Cerebellar cortex (tissue), 1 donor: Measurements from ENCODE around the gene CCS.
"Not testable (repeated sequence)": the region's sequence is repeated elsewhere in the genome, so short reads cannot be mapped to it uniquely, and the experiment has no call there.

Experiments
- DNase-seq: peaks from one replicate; pipeline ENCODE4 v3.0.0-alpha.2; 2015; ENCODE audit warnings: low spot score

Gene CCS

GRCh38 chr11:66591175-66591574, 1.8 kb upstream of the CCS start:
- no peak for DNase-seq

DNA sequence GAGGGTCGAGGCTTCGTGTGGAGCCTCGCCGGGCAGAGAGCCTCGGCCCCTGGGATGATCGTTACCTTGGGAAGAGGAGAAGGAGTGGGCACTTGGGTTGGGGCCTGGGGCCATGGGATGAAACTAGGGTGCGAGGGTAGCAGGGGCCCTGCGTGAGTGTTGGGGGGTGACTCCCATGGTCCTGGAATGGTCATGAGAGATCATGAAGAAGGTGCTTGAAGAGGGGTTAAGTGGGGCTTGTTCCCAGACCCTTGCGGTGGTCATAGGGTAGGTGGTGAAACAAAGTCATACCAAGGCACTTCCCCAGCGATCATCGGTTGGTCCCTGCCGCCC, 284 bp downstream of the CCS start:
- DNase-seq: no peak

DNA sequence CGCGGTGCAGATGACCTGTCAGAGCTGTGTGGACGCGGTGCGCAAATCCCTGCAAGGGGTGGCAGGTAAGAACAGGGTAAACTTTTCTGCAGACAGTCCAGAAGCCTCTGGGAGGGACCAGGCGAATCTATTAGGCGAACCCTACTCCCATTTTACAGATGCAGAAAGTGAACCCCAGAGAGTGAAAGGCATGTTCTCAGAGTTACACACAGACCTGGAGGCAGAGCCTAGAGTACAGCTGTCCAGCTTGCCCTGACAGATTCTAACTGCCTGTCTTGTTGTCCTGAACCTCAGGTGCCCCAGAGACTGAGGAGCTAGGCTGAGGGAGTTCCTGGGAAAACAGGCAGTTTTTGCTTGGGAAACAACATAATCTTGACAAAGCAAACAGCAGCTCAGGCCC, 665 bp downstream of the CCS start:
- DNase-seq: no peak

- DNase-seq: no peak
Observed at GRCh38 chr11:66595245-66595904, 2.4 kb downstream of the CCS start.

GRCh38 chr11:66598993-66599392, 6.0 kb downstream of the CCS start:
- peak; percentile 53 for DNase-seq

DNA sequence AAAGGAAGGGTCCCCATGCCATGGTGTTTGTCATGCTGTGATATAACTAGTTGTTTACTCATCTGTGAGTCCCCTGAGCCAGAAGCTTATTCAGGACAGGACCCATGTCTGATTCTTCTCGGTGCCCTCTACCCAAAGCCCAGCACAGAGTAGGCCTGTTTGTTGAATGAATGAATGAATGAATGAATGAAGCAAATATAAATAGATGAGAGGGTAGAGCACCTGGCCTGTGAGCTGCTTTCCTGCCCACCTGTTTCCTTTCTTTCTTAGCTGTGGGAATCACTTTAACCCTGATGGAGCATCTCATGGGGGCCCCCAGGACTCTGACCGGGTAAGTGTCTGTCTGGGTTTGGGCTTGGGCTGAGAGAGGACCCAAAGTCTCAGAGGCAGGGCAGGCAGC, 7.2 kb downstream of the CCS start:
- no peak for DNase-seq

- no peak for DNase-seq
Observed at GRCh38 chr11:66600631-66601233, 7.7 kb downstream of the CCS start.

- DNase-seq: no peak
Observed at GRCh38 chr11:66603072-66603471, 10.1 kb downstream of the CCS start.

GRCh38 chr11:66604155-66604554, 11.2 kb downstream of the CCS start:
- DNase-seq: no peak

GRCh38 chr11:66606608-66607007, 13.6 kb downstream of the CCS start:
- DNase-seq: not testable (repeated sequence)

- peak; percentile 60 for DNase-seq
Observed at GRCh38 chr11:66607126-66607834, 14.3 kb downstream of the CCS start.

DNA sequence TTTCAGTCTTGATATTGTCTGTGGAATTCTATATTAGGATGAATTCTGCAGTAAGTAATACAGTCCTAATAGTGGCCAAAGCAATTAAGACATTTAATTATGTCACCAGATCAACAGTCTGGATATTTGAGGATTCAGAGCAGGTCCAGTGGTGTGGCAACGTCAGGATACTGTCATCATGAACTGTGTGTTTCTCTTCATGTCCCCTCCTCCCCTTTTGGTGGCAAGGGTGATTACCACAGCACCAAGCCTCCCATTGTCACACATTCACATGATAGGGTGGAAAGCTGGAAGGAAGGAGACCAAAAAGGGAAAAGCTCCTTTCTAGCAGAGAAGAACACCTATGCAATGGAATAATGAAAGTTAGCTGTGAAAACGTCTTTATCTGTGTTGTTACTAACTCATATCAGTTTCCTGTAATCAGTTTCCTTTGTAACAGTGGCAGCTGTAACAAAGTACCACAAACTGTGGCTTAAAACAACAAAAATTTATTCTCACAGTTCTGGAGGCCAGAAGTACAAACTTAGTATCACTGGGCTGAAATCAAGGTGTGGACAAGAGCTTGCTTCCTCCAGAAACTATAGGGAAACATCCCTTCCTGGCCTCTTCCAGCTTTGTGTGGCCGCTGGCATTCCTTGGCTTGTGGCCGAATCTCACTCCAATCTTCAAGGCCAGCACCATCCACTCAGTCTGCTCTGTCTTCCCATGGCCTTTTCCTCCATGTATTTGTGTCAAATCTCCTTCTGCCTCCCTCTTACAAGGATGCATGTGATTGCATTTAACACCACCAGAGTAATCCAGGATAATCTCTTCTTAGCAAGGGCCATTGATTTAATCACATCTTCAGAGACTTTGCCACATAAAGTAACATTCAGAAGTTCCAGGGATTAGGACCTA, 17.0 kb downstream of the CCS start:
- no peak for DNase-seq

DNA sequence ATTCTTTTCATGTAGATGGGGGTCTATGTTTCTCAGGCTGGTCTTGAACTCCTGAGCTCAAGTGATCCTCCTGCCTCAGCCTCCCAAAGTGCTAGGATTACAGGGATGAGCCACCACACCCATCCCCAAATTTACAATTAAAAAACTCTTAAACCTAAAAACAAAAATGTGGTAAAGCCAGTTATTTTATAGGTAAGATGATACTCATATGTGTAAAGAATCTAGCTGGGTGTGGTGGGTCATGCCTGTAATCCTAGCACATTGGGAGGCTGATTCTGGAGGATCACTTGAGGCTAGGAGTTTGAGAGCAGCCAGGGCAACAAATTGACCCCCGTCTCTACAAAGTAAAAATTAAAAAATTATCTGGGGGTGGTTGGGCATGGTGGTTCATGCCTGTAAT, 19.5 kb downstream of the CCS start:
- no peak for DNase-seq

DNA sequence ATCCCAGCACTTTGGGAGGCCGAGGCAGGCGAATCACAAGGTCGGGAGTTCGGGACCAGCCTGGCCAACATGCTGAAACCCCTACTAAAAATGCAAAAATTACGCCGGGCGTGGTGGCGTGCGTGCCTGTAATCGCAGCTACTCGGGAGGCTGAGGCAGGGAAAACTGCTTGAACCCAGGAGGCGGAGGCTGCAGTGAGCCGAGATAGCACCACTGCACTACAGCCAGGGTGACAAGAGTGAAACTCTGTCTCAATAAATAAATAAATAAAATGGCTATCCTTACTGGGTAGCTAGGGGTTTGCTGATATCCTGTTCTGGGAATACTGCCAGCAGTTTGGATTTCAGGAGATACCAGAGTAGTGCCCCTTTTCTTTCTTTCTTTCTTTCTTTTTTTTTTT, 21.1 kb downstream of the CCS start:
- DNase-seq: no peak

DNA sequence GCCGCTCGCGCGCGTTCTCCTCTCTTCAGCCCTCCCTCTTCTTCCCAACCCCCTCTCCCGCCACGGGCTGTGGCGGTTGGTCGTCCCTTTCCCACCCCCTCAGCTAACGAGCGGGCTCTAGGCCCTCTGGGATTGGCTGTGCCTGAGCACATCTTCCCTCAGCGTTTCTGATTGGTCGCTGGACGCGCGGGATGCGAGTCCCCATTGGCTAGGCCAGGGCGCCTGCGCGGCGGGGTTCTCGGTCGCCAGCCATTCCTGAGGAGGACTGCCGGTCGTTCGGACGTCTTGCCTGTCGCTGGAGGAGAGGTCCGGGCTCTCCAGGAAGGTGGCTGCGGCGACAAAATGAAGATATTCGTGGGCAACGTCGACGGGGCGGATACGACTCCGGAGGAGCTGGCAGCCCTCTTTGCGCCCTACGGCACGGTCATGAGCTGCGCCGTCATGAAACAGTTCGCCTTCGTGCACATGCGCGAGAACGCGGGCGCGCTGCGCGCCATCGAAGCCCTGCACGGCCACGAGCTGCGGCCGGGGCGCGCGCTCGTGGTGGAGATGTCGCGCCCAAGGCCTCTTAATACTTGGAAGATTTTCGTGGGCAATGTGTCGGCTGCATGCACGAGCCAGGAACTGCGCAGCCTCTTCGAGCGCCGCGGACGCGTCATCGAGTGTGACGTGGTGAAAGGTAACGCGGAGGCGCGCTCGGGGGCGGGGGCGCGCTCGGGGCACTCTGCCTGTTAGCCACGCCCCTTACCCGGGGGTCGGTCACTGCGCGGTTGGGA, 23.6 kb downstream of the CCS start, which contains the start of gene RBM14:
TSS of gene RBM14 (plus strand) at position 252 of the 776 bp plus-strand sequence. CDS start at position 343, 91 bp downstream.
- DNase-seq: peak; percentile 99

GRCh38 chr11:66617155-66617834, 24.3 kb downstream of the CCS start:
- DNase-seq: no peak

DNA sequence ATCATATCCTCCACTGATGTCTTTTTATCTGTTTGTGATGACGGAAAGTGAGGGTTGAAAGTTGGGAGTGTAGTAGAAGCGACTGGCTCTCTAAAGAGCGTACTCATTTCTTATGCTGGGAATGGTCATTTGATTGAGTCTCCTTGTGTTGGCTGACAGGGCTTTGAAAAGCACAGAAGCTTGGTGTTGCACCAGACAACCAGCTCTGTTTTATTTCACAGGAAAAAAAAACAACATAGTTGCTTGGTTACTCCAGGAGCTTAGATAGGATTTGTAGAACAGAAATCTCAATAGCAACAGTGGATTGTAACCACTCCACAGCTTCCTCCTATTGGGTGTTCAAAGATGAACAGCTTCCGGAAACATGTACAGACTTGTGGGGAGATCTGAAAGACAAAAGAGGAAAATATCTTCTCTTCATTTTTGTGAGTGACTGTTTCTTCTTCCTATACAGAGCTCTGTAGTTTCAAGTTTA, 26.1 kb downstream of the CCS start:
- no peak for DNase-seq

- DNase-seq: no peak
Observed at GRCh38 chr11:66624450-66624849, 31.5 kb downstream of the CCS start.

DNA sequence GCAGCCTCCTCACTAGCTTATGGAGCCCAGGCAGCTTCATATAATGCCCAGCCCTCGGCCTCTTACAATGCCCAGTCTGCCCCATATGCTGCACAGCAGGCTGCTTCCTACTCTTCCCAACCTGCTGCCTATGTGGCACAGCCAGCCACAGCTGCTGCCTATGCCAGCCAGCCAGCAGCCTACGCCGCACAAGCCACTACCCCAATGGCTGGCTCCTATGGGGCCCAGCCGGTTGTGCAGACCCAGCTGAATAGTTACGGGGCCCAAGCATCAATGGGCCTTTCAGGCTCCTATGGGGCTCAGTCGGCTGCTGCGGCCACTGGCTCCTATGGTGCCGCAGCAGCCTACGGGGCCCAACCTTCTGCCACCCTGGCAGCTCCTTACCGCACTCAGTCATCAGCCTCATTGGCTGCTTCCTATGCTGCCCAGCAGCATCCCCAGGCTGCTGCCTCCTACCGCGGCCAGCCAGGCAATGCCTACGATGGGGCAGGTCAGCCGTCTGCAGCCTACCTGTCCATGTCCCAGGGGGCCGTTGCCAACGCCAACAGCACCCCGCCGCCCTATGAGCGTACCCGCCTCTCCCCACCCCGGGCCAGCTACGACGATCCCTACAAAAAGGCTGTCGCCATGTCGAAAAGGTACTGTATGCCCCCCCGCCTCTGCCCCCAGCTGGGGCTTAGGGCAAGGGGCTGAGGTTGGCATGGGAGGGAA, 32.2 kb downstream of the CCS start:
- peak; percentile 76 for DNase-seq

DNA sequence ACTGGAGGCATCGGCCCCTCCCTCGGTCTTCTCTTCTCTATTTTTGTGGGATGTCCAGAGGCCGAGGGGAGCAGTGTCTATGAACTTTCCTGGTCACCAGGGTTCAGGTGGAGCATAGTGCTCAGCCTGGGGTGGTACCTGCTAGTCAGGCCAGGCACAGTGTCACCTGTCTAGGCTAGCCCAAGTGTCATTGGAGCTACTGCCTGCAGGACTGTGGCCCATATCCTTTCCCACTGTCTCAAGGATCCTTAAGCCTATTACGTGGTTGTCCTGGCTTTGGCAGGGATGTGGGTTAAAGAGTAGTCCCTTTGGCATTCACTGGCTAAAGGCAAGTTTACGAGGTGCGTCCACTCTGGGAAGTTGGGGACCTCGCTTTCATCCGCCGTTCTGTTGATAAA, 32.8 kb downstream of the CCS start:
- DNase-seq: no peak
